Measurements from ENCODE around the gene NCOA7. TPM values are rescaled to one million over a fixed set of nuclear protein-coding genes. Genes with fewer than 3 reads are reported as not detected.

NCOA7 gene
- total RNA-seq, 1 donor from 2014 or later, result 7.7 TPM

- no peak overlapping the region for H3K9ac ChIP-seq
- H3K4me3 ChIP-seq, result no peak overlapping the region
- H3K4me3 Mint-ChIP-seq, result no peak overlapping the region
- H3K36me3 ChIP-seq, result no peaks in the 10 kb centered on the region
- H3K27ac Mint-ChIP-seq, result no peak overlapping the region
- H3K4me1 Mint-ChIP-seq, result no peaks in the 10 kb centered on the region
- no peak overlapping the region for H2AFZ ChIP-seq (replicated peaks)
- no peak overlapping the region for H3K4me2 ChIP-seq
- H3K27me3 Mint-ChIP-seq (ENCODE audit: insufficient read depth, low read depth), result no peaks in the 10 kb centered on the region
- H3K9me3 ChIP-seq (ENCODE audit: low read depth), result no peaks in the 10 kb centered on the region
- no peak overlapping the region for H3K27ac ChIP-seq
- no peaks in the 10 kb centered on the region for H3K9me3 Mint-ChIP-seq
- peaks cover 9% of the 10 kb centered on the region for H3K4me1 ChIP-seq
- no peaks in the 10 kb centered on the region for H3K79me2 ChIP-seq (ENCODE audit: low read depth)
- H4K20me1 ChIP-seq (ENCODE audit: low read depth), result no peaks in the 10 kb centered on the region
- no peak for TF ChIP-seq CTCF (IDR thresholded peaks at IDR 0.05)
- TF ChIP-seq EZH2 (IDR thresholded peaks at IDR 0.05), result no peak
- TF ChIP-seq EZH2phosphoT487 (IDR thresholded peaks at IDR 0.05), result no peak
- DNase-seq (ENCODE audit: low spot score), result peak; percentile 4
- peaks cover 5% of the 10 kb centered on the region for H3F3A ChIP-seq (ENCODE audit: low read depth)
- peaks cover 1% of the 10 kb centered on the region for H3K36me3 Mint-ChIP-seq
- no peaks in the 10 kb centered on the region for H3K27me3 ChIP-seq
Observed at GRCh38 chr6:125899726-125900182, 109.0 kb downstream of the NCOA7 start.

GRCh38 chr6:125904871-125905270 is 114.1 kb downstream of the NCOA7 start:
- Histone ChIP-seq H3K9ac (no peak overlapping the region), H3K79me2 (ENCODE audit: low read depth) (no peaks in the 10 kb centered on the region), H3K36me3 (no peaks in the 10 kb centered on the region), H3K4me2 (no peak overlapping the region), H4K20me1 (ENCODE audit: low read depth) (no peaks in the 10 kb centered on the region), H3K27me3 (no peaks in the 10 kb centered on the region), H3K9me3 (ENCODE audit: low read depth) (no peaks in the 10 kb centered on the region), H3K4me1 (peaks cover 5% of the 10 kb centered on the region), H3K4me3 (no peak overlapping the region), H3K27ac (no peak overlapping the region), H2AFZ (replicated peaks) (no peak overlapping the region), H3F3A (ENCODE audit: low read depth) (peaks cover under 1% of the 10 kb centered on the region)
- Mint-ChIP-seq H3K4me1 (no peaks in the 10 kb centered on the region), H3K36me3 (peaks cover 3% of the 10 kb centered on the region), H3K27ac (no peak overlapping the region), H3K27me3 (ENCODE audit: insufficient read depth, low read depth) (no peaks in the 10 kb centered on the region), H3K4me3 (no peak overlapping the region), H3K9me3 (no peaks in the 10 kb centered on the region)
- no peak for DNase-seq (ENCODE audit: low spot score)
- TF ChIP-seq EZH2phosphoT487 (IDR thresholded peaks at IDR 0.05) (no peak), EZH2 (IDR thresholded peaks at IDR 0.05) (no peak), CTCF (IDR thresholded peaks at IDR 0.05) (no peak)

GRCh38 chr6:125906158-125906998 is 115.6 kb downstream of the NCOA7 start:
- Histone ChIP-seq H3K79me2 (ENCODE audit: low read depth) (no peaks in the 10 kb centered on the region), H3K27ac (no peak overlapping the region), H4K20me1 (ENCODE audit: low read depth) (no peaks in the 10 kb centered on the region), H3K36me3 (no peaks in the 10 kb centered on the region), H3K4me3 (no peak overlapping the region), H3K4me1 (no peaks in the 10 kb centered on the region), H3K9me3 (ENCODE audit: low read depth) (no peaks in the 10 kb centered on the region), H2AFZ (replicated peaks) (no peak overlapping the region), H3F3A (ENCODE audit: low read depth) (no peaks in the 10 kb centered on the region), H3K9ac (no peak overlapping the region), H3K27me3 (no peaks in the 10 kb centered on the region), H3K4me2 (no peak overlapping the region)
- Mint-ChIP-seq H3K4me1 (no peaks in the 10 kb centered on the region), H3K27ac (no peak overlapping the region), H3K36me3 (peaks cover 3% of the 10 kb centered on the region), H3K4me3 (no peak overlapping the region), H3K27me3 (ENCODE audit: insufficient read depth, low read depth) (no peaks in the 10 kb centered on the region), H3K9me3 (no peaks in the 10 kb centered on the region)
- peak; percentile 72 for DNase-seq (ENCODE audit: low spot score)
- TF ChIP-seq EZH2phosphoT487 (IDR thresholded peaks at IDR 0.05), result no peak
- TF ChIP-seq CTCF (IDR thresholded peaks at IDR 0.05), result peak; percentile 90
